ENCODE measurements around the gene SIPA1L3.

- TF ChIP-seq CTCF (IDR thresholded peaks at IDR 0.05; ENCODE audit: poor library complexity) (no peak), EZH2phosphoT487 (IDR thresholded peaks at IDR 0.05; ENCODE audit: low read depth, severe bottlenecking, unreplicated experiment) (no peak), EZH2 (IDR thresholded peaks at IDR 0.05; ENCODE audit: borderline replicate concordance) (no peak)
Observed at GRCh38 chr19:38163419-38164290, 256.6 kb downstream of the SIPA1L3 start.
